NCI-H526 treated with DMSO at 0.1 percent for 48 hours (cell line): ENCODE measurements around the gene STOM.

Experiments used
- DNase-seq: peaks from one replicate; lab custom pipeline; 2025; lab: John Stamatoyannopoulos, UW

STOM gene

GRCh38 chr9:121371495-121372061 is 1.5 kb upstream of the STOM start:
- no peak for DNase-seq

GRCh38 chr9:121368745-121369144 is 1.3 kb downstream of the STOM start:
- DNase-seq, result no peak

GRCh38 chr9:121368138-121368522 is 1.9 kb downstream of the STOM start:
- DNase-seq, result no peak

- DNase-seq, result no peak
These were observed 2.5 kb downstream of the STOM start for GRCh38 chr9:121367306-121368137.

GRCh38 chr9:121366611-121367192 is 3.3 kb downstream of the STOM start:
- DNase-seq, result no peak

GRCh38 chr9:121365564-121365963 is 4.5 kb downstream of the STOM start:
- DNase-seq, result no peak

- DNase-seq, result no peak
These were observed 5.2 kb downstream of the STOM start for GRCh38 chr9:121364886-121365285.

GRCh38 chr9:121364077-121364476 is 6.0 kb downstream of the STOM start:
- DNase-seq, result no peak

- DNase-seq, result no peak
These were observed 6.5 kb downstream of the STOM start for GRCh38 chr9:121363622-121363961.

GRCh38 chr9:121362813-121363621 is 7.0 kb downstream of the STOM start:
- no peak for DNase-seq

GRCh38 chr9:121360601-121361374 is 9.3 kb downstream of the STOM start:
- DNase-seq, result no peak

- no peak for DNase-seq
These were observed 10.4 kb downstream of the STOM start for GRCh38 chr9:121359351-121360294.

GRCh38 chr9:121358751-121359150 is 11.3 kb downstream of the STOM start:
- DNase-seq, result no peak

GRCh38 chr9:121357011-121357410 is 13.0 kb downstream of the STOM start:
- DNase-seq, result no peak

GRCh38 chr9:121354762-121355161 is 15.3 kb downstream of the STOM start:
- no peak for DNase-seq

- DNase-seq, result no peak
These were observed 15.9 kb downstream of the STOM start for GRCh38 chr9:121354141-121354540.

GRCh38 chr9:121353241-121354061 is 16.6 kb downstream of the STOM start:
- no peak for DNase-seq

- no peak for DNase-seq
These were observed 19.0 kb downstream of the STOM start for GRCh38 chr9:121350993-121351561.

GRCh38 chr9:121350036-121350435 is 20.0 kb downstream of the STOM start:
- DNase-seq, result no peak
